ENCODE measurements around the gene UROC1.

The UROC1 gene

GRCh38 chr3:126517291-126517951 is at the start of gene UROC1:
Gene UROC1 (minus strand): TSS chr3:126517773. CDS start chr3:126517719, 54 bp downstream.
- no peak for DNase-seq (ENCODE audit: low read depth in 1 of 2, low spot score in 1 of 2)

DNA sequence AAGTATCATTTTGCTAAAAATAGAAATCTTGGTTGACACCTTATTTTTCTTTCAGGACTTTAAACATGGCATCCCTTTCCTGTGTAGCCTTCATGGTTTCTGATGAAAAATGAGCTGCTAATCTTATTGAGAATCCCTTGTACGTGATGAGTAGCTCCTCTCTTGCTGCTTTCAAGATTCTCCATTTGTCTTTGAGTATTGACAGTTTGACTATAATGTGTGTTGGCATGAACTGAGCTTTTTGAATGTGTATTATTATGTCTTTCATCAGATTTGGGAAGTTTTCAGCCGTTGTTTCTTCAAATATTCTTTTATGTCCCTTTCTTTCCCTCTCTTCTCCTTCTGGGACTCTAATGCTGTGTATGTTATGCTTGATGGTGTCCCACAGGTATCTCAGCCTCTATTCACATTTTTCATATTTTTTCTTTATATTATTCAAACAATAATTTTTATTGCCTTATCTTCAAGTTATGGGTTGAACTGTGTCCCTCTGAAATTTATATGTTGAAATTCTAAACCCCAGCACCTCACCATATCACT is 45.2 kb upstream of the UROC1 start:
- no peak for DNase-seq (ENCODE audit: low read depth in 1 of 2, low spot score in 1 of 2)

- no peak for DNase-seq (ENCODE audit: low read depth in 1 of 2, low spot score in 1 of 2)
Observed at GRCh38 chr3:126558336-126559071, 40.9 kb upstream of the UROC1 start, which contains the start of gene C3orf22. Gene C3orf22 (minus strand): TSS chr3:126558932. CDS start chr3:126553390, 5,542 bp downstream.

DNA sequence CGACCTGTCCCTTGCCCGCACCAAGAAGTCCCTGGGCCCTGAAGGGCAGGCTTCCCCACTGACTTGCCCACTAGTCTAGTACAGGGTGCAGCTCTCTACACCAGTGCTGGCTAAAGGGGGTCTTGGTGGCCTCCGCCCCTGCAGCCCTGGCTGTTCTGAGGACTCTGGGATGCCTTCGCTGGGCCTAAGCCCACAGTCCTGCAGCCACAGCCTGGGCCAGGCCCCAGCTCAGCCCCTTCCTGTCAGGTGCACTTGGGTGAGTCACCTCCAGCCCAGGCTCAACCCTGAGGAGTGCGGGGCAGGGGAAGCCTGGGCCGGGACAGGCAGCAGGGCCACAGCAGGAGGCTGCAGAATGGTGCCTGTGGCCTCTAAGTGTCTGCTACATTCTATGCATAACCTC is 40.2 kb upstream of the UROC1 start:
- DNase-seq (ENCODE audit: low read depth in 1 of 2, low spot score in 1 of 2), result no peak

DNA sequence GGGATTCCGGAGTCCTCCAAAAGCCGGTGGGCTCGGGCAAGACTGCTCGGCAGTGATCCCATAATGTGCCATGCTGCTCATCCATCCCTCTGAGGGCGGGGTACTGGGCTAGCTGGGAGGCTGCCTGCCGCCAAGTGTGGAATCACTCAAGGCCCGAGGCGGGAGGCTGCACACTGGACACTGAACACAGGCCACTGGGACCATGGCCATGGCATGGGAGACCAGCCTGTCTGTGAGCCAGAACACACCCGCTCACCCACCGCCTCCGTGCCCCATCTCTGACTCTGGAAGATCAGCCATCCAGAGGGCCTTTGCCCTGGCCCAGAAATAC is 39.8 kb upstream of the UROC1 start:
- no peak for DNase-seq (ENCODE audit: low read depth in 1 of 2, low spot score in 1 of 2)

GRCh38 chr3:126556637-126557414 is 39.3 kb upstream of the UROC1 start:
- DNase-seq (ENCODE audit: low read depth in 1 of 2, low spot score in 1 of 2), result no peak

DNA sequence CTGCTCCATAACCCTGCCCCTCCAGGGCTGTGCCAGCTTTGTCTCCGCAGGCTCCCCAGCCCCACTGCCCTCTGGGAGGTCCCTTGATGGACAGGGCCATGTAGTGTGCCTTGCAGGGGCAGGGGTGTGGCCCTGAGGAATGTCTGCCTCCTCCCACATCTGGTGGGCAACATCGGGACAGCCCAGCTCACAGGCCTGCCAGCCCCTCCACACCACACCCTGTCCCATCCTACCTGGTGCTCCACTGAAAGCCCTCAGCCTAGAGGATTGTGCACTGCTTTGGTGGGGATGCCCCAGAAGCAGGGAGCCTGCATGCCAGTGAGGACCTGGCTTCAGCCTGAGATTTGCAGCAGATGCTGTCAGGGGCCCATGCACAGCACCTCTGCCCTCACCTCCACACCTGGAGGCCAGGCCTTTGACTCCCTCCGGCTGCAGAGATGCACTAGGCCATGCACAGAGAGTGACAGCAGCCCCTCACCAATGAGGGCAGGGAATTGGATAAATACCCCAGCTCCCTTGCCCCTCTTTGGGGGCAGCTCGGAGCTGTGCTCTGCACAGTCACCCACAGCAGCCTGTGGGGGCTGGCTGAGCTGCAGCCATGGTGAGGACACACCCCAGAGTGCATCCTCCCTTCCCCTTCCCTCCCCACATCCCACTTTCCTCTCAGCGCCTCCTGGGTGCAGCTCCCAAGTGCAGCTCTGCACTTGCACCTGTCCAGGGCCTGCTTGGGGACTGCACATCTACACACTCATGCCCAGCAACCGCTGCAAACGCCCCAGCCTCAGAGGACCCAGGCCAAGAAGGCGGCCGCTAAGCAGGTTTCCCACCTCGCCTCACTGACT is 38.4 kb upstream of the UROC1 start:
- no peak for DNase-seq (ENCODE audit: low read depth in 1 of 2, low spot score in 1 of 2)

GRCh38 chr3:126554560-126555525 is 37.3 kb upstream of the UROC1 start:
- no peak for DNase-seq (ENCODE audit: low read depth in 1 of 2, low spot score in 1 of 2)

- DNase-seq (ENCODE audit: low read depth in 1 of 2, low spot score in 1 of 2), result no peak
Observed at GRCh38 chr3:126553284-126554084, 35.9 kb upstream of the UROC1 start.

DNA sequence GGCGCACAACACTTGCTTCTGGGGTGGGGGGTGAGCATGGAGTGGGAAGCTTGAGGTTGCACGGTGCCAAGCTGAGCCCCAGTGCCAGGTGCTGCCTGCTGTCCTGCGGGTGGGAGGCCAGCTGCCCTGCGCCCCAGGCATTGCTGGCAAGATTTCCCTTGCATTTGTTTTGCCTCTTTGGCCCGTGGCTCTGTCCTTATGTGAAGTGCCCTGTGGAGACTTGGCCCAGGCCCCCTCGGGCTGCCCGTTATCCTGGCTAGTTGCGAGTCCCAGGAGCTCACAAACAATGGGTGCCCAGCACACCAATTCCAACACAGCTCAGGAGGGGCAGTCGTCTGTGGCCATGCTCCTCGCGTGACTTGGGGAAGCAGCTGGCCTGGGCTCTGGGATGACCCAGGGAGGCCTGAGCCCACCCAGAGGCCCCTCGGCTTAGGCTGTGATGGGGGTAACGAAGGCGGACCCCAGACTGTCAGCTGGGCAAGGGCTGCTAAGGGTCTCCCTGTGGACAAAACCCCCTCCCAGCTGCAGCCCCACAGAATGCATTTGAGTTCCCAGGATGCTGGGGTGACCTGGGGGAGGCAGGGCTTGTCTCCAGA is 35.2 kb upstream of the UROC1 start:
- DNase-seq (ENCODE audit: low read depth in 1 of 2, low spot score in 1 of 2), result no peak

- no peak for DNase-seq (ENCODE audit: low read depth in 1 of 2, low spot score in 1 of 2)
Observed at GRCh38 chr3:126551839-126552687, 34.5 kb upstream of the UROC1 start.

GRCh38 chr3:126551121-126551838 is 33.7 kb upstream of the UROC1 start:
- DNase-seq (ENCODE audit: low read depth in 1 of 2, low spot score in 1 of 2), result no peak

- no peak for DNase-seq (ENCODE audit: low read depth in 1 of 2, low spot score in 1 of 2)
Observed at GRCh38 chr3:126550488-126551051, 33.0 kb upstream of the UROC1 start.

GRCh38 chr3:126549861-126550487 is 32.4 kb upstream of the UROC1 start:
- DNase-seq (ENCODE audit: low read depth in 1 of 2, low spot score in 1 of 2), result no peak

DNA sequence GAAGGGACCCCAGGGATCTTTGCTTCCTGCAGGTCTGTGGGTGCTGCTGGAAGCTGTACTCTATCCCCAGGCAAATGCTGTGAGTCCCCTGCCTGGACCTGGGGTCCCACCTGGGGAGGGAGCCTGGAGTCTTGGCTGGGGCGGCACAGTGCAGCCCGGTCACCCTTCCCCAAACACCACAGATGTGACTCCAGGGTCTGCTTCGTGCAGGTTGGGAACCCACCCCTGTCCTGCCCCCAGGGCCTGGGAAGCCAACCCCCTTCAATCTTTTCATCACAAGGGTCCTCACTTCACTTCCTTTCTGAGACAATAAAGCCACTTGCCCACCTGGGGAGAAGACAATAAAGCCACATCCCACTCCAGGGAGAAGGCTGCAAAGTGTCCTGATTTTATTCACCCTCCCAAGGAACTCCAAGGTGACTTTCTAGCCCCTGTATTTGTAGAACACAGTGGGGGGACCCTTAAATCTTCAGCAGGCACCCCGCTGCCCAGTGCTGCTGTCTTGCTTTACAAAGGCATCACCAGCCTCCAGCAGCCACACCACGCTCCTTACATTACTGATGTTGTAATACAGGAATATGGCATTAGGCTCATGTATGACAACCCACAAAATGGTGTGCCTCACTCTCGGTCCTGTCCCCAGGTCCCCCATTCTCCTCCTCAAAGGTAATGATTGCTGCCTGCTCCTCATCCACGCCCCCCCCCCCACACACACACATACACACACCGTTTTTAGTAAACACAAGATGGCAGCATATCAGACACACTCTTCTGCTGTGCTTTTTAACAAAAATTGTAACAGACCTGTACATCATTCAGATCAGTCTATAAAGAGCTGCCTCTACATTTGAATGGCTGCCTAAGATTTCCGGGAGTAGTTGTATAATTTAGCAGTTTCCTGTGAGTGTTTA is 31.2 kb upstream of the UROC1 start:
- DNase-seq (ENCODE audit: low read depth in 1 of 2, low spot score in 1 of 2), result no peak

All from activated T-helper 1 cell treated with anti-CD3 and anti-CD28 coated beads, Interleukin-2, amount 50 U/mL, for 16 hours (primary cell).